Thyroid gland (tissue), 4 donors: ENCODE data around the gene CETN1.

Source experiments
- CTCF ChIP-seq, 6 experiments: fragments of 200-600 bp in 3 of 6; fragments of 450-650 bp in 3 of 6; sonication (generic) in 3 of 6; IDR thresholded peaks; one replicate each; pipeline ENCODE4 v1.5.1; 2016 to 2019; ENCODE audit warnings: antibody characterized with exemption in 6 of 6, mild to moderate bottlenecking in 2 of 6, inconsistent platforms in 1 of 6, moderate library complexity in 1 of 6
- POLR2A ChIP-seq, 2 donors: fragments of 450-650 bp; IDR thresholded peaks; one replicate each; pipeline ENCODE4 v1.6.1; 2017; ENCODE audit warnings: antibody characterized with exemption in 2 of 2, mild to moderate bottlenecking in 2 of 2, moderate library complexity in 1 of 2

- TF ChIP-seq CTCF (IDR thresholded peaks at IDR 0.05) (no peak), POLR2A (IDR thresholded peaks at IDR 0.05) (no peak)
Observed at GRCh38 chr18:631560-631959, 51.4 kb downstream of the CETN1 start.
